ENCODE data around the gene MAN1C1. TPM values are rescaled to one million over a fixed set of nuclear protein-coding genes. Genes with fewer than 3 reads are reported as not detected.

The MAN1C1 gene
- polyA plus RNA-seq, 3 donors = 14.8 to 16.0 (median 15.2) TPM

GRCh38 chr1:25612421-25612820 is 4.2 kb upstream of the MAN1C1 start:
- DNase-seq (ENCODE audit: low read depth in 3 of 3, low spot score in 2 of 3) = no peak

- no peak for DNase-seq (ENCODE audit: low read depth in 3 of 3, low spot score in 2 of 3)
Observed at GRCh38 chr1:25613091-25613490, 3.5 kb upstream of the MAN1C1 start.

GRCh38 chr1:25614501-25615171 is 2.0 kb upstream of the MAN1C1 start:
- DNase-seq (ENCODE audit: low read depth in 3 of 3, low spot score in 2 of 3) = no peak

GRCh38 chr1:25615172-25615541 is 1.4 kb upstream of the MAN1C1 start:
- no peak for DNase-seq (ENCODE audit: low read depth in 3 of 3, low spot score in 2 of 3)

GRCh38 chr1:25615563-25616094 is 962 bp upstream of the MAN1C1 start:
- DNase-seq (ENCODE audit: low read depth in 3 of 3, low spot score in 2 of 3) = no peak

- no peak for DNase-seq (ENCODE audit: low read depth in 3 of 3, low spot score in 2 of 3)
Observed at GRCh38 chr1:25616987-25617624, 515 bp downstream of the MAN1C1 start.

- DNase-seq (ENCODE audit: low read depth in 3 of 3, low spot score in 2 of 3) = no peak
Observed at GRCh38 chr1:25617625-25618432, 1.2 kb downstream of the MAN1C1 start.

- DNase-seq (ENCODE audit: low read depth in 3 of 3, low spot score in 2 of 3) = no peak
Observed at GRCh38 chr1:25618433-25618808, 1.8 kb downstream of the MAN1C1 start.

- DNase-seq (ENCODE audit: low read depth in 3 of 3, low spot score in 2 of 3) = no peak
Observed at GRCh38 chr1:25619101-25619890, 2.7 kb downstream of the MAN1C1 start.

GRCh38 chr1:25620211-25620610 is 3.6 kb downstream of the MAN1C1 start:
- DNase-seq (ENCODE audit: low read depth in 3 of 3, low spot score in 2 of 3) = no peak

GRCh38 chr1:25620701-25621350 is 4.2 kb downstream of the MAN1C1 start:
- no peak for DNase-seq (ENCODE audit: low read depth in 3 of 3, low spot score in 2 of 3)

- DNase-seq (ENCODE audit: low read depth in 3 of 3, low spot score in 2 of 3) = no peak
Observed at GRCh38 chr1:25621876-25622275, 5.3 kb downstream of the MAN1C1 start.

- no peak for DNase-seq (ENCODE audit: low read depth in 3 of 3, low spot score in 2 of 3)
Observed at GRCh38 chr1:25622531-25622930, 5.9 kb downstream of the MAN1C1 start.

- no peak for DNase-seq (ENCODE audit: low read depth in 3 of 3, low spot score in 2 of 3)
Observed at GRCh38 chr1:25623007-25623406, 6.4 kb downstream of the MAN1C1 start.

- no peak for DNase-seq (ENCODE audit: low read depth in 3 of 3, low spot score in 2 of 3)
Observed at GRCh38 chr1:25623731-25624130, 7.1 kb downstream of the MAN1C1 start.

GRCh38 chr1:25624156-25624555 is 7.6 kb downstream of the MAN1C1 start:
- no peak for DNase-seq (ENCODE audit: low read depth in 3 of 3, low spot score in 2 of 3)

GRCh38 chr1:25624604-25625003 is 8.0 kb downstream of the MAN1C1 start:
- no peak for DNase-seq (ENCODE audit: low read depth in 3 of 3, low spot score in 2 of 3)

GRCh38 chr1:25626018-25626417 is 9.4 kb downstream of the MAN1C1 start:
- no peak for DNase-seq (ENCODE audit: low read depth in 3 of 3, low spot score in 2 of 3)

GRCh38 chr1:25628741-25629421 is 12.3 kb downstream of the MAN1C1 start:
- no peak for DNase-seq (ENCODE audit: low read depth in 3 of 3, low spot score in 2 of 3)

- DNase-seq (ENCODE audit: low read depth in 3 of 3, low spot score in 2 of 3) = no peak
Observed at GRCh38 chr1:25629836-25630235, 13.2 kb downstream of the MAN1C1 start.
